B cell (primary cell): ENCODE measurements around the gene GEMIN7.

ENCODE experiments used
- EZH2 ChIP-seq: IDR thresholded peaks from 2 replicates; pipeline ENCODE4 v1.6.1; 2012; ENCODE audit warnings: borderline replicate concordance, low read depth, mild to moderate bottlenecking, moderate library complexity, low read length; ENCODE audit not compliant: insufficient read depth, poor library complexity, severe bottlenecking
- TF ChIP-seq, protein P1 (sequence below): fragments of 200-600 bp; IDR thresholded peaks from one replicate; pipeline ENCODE4 v1.8.0; 2022; ENCODE audit warnings: antibody characterized with exemption, mild to moderate bottlenecking

DNA sequence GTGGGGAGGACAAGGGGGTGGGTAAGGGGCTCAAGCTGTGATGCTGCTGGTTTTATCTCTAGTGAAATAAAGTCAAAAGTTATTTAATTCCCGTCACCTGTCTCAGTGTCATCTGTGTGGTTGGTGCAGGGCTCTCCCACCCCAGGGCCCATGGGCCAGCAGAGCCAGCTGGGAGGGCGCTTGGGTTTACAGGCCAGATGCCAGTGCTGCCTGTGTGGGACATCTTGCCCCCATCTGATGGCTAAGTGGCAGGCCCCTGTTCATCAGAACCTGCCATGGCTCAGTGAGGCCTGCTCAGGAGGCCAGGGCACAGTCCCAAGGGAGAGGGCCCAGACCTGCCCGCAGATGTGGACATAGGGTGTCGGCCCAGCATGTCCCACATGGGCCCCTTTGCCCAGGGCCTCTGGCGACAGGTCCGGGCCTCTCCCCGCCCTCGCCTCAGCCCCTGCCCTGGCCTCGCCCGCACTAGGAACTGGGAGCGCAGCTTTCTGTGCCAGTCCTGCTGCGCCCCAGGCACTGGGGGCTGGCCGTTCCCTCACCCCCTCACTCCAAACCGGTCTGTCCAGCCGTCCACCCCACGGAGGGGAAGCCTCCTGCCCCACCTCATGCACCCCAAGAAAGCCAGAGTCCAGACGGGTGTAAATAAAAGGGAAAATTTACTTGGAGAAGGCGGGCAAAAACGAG is 8.1 kb upstream of the GEMIN7 start:
- TF ChIP-seq, protein P1, sequence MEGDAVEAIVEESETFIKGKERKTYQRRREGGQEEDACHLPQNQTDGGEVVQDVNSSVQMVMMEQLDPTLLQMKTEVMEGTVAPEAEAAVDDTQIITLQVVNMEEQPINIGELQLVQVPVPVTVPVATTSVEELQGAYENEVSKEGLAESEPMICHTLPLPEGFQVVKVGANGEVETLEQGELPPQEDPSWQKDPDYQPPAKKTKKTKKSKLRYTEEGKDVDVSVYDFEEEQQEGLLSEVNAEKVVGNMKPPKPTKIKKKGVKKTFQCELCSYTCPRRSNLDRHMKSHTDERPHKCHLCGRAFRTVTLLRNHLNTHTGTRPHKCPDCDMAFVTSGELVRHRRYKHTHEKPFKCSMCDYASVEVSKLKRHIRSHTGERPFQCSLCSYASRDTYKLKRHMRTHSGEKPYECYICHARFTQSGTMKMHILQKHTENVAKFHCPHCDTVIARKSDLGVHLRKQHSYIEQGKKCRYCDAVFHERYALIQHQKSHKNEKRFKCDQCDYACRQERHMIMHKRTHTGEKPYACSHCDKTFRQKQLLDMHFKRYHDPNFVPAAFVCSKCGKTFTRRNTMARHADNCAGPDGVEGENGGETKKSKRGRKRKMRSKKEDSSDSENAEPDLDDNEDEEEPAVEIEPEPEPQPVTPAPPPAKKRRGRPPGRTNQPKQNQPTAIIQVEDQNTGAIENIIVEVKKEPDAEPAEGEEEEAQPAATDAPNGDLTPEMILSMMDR, result no peak
- TF ChIP-seq EZH2, result no peak
